ENCODE measurements around the gene TMEM72. TPM values are rescaled to one million over a fixed set of nuclear protein-coding genes. Genes with fewer than 3 reads are reported as not detected.

TMEM72 gene
- total RNA-seq, 6 donors from 2014 or later = 0.06 TPM; not detected in 5

DNA sequence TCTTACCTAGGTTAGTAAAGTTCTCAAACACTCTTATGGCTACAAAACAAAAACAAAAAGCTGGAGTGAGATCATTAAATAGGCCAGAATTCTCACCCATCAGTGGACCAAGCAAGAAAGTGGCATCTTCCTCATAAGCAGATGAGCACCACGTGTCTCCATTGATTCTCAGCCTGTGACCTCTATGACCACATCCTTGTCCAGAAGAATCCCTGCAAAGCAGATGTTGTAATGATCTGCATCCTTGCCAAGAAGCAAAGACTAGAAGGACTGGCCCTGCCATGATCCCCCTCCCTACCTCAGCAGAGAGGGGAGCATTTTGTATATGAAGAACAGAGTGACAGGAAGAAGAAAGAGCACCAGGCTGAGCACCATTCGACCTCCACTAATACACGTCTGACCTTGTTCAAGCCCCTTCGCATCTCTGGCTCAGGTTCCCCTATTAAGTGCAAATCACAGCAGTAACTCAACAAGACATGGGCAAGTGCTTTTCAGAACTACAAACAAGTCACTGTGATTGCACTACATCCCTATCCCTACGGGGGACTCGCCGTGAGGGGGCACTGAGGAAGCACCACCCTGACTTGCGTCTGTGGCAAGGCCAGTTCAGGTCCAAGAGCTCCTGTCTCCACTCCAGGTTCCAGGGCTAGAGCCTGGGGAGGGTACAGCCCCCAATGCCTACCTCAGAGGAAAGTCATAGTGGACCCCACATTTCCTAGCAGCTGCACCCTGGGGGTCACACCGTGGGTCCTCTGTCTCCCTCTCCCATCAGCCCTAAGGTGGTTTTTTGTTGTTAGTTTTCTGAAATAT, 26.3 kb downstream of the TMEM72 start:
- no peak for ATAC-seq (ENCODE audit: low FRiP score in 2 of 2)
- Histone ChIP-seq H3K27ac (no peak overlapping the region), H3K36me3 (no peaks in the 10 kb centered on the region), H3K9me3 (no peaks in the 10 kb centered on the region), H3K4me1 (peaks cover 13 to 25% (median 20%) of the 10 kb centered on the region in 4 donors), H3K27me3 (no peaks in the 10 kb centered on the region), H3K4me3 (no peak overlapping the region)
- TF ChIP-seq EP300 (IDR thresholded peaks at IDR 0.05) (no peak), POLR2AphosphoS5 (IDR thresholded peaks at IDR 0.05) (no peak), POLR2A (IDR thresholded peaks at IDR 0.05) (no peak)
- TF ChIP-seq, protein P1, sequence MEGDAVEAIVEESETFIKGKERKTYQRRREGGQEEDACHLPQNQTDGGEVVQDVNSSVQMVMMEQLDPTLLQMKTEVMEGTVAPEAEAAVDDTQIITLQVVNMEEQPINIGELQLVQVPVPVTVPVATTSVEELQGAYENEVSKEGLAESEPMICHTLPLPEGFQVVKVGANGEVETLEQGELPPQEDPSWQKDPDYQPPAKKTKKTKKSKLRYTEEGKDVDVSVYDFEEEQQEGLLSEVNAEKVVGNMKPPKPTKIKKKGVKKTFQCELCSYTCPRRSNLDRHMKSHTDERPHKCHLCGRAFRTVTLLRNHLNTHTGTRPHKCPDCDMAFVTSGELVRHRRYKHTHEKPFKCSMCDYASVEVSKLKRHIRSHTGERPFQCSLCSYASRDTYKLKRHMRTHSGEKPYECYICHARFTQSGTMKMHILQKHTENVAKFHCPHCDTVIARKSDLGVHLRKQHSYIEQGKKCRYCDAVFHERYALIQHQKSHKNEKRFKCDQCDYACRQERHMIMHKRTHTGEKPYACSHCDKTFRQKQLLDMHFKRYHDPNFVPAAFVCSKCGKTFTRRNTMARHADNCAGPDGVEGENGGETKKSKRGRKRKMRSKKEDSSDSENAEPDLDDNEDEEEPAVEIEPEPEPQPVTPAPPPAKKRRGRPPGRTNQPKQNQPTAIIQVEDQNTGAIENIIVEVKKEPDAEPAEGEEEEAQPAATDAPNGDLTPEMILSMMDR (IDR thresholded peaks at IDR 0.05) = no peak
- DNase-seq = no peak
- 86 to 87% methylated on average over 7 to 9 of the region's 9 CpGs for WGBS, 2 donors

- Histone ChIP-seq H3K9me3 (no peaks in the 10 kb centered on the region), H3K27me3 (no peaks in the 10 kb centered on the region), H3K4me3 (no peak overlapping the region), H3K36me3 (no peaks in the 10 kb centered on the region), H3K27ac (no peak overlapping the region), H3K4me1 (peaks cover 9 to 16% (median 13%) of the 10 kb centered on the region in 4 donors)
- 81 to 90% methylated on average over 7 of the region's 7 CpGs for WGBS, 2 donors
- TF ChIP-seq EP300 (IDR thresholded peaks at IDR 0.05) (no peak), POLR2A (IDR thresholded peaks at IDR 0.05) (no peak), POLR2AphosphoS5 (IDR thresholded peaks at IDR 0.05) (no peak)
- TF ChIP-seq, protein P1 (IDR thresholded peaks at IDR 0.05) = no peak
- DNase-seq (no peak), ATAC-seq (ENCODE audit: low FRiP score in 2 of 2) (no peak)
Observed at GRCh38 chr10:44938956-44939355, 27.8 kb downstream of the TMEM72 start.

GRCh38 chr10:44939691-44940401, 28.7 kb downstream of the TMEM72 start:
- Histone ChIP-seq H3K36me3 (no peaks in the 10 kb centered on the region), H3K4me3 (no peak overlapping the region), H3K4me1 (peaks cover 9 to 16% (median 13%) of the 10 kb centered on the region in 4 donors), H3K27me3 (no peaks in the 10 kb centered on the region), H3K9me3 (peaks cover 0 to 3% (median 0%) of the 10 kb centered on the region in 4 donors), H3K27ac (peak overlapping the region in 1 of 4 donors; percentile 56)
- ATAC-seq (ENCODE audit: low FRiP score in 2 of 2) = peak in 1 of 2 donors; percentile 62
- TF ChIP-seq, protein P1 (IDR thresholded peaks at IDR 0.05) = no peak
- TF ChIP-seq POLR2AphosphoS5 (IDR thresholded peaks at IDR 0.05) = no peak
- TF ChIP-seq EP300 (IDR thresholded peaks at IDR 0.05) = no peak
- TF ChIP-seq POLR2A (IDR thresholded peaks at IDR 0.05) = no peak
- DNase-seq = no peak
- 76 to 86% methylated on average over 7 of the region's 7 CpGs for WGBS, 2 donors

DNA sequence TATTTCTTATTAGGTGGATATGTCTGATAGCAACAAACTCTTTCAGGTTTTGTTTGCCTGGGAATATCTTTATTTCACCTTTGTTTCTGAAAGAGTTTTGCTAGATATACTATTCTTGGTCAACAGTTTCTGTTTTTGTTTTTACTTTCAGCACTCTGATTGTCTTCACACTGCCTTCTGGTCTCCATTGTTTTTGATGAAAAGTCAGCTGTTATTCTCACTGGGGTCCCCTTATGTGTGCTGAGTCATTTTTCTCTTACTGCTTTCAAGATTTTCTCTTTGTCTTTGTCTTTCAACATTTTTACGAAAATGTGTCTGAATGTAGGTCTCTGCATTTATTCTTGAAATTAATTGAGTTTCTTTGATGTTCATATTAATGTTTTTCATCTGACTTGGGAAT, 33.2 kb downstream of the TMEM72 start:
- DNase-seq = no peak
- Histone ChIP-seq H3K36me3 (no peaks in the 10 kb centered on the region), H3K4me3 (no peak overlapping the region), H3K4me1 (peaks cover 8 to 22% (median 10%) of the 10 kb centered on the region in 4 donors), H3K9me3 (peaks cover 0 to 3% (median 0%) of the 10 kb centered on the region in 4 donors), H3K27ac (no peak overlapping the region), H3K27me3 (no peaks in the 10 kb centered on the region)
- TF ChIP-seq, protein P1 (IDR thresholded peaks at IDR 0.05) = no peak
- TF ChIP-seq POLR2A (IDR thresholded peaks at IDR 0.05) (no peak), POLR2AphosphoS5 (IDR thresholded peaks at IDR 0.05) (no peak), EP300 (IDR thresholded peaks at IDR 0.05) (no peak)
- WGBS, 2 donors = 0 to 91% methylated on average over 1 of the region's 1 CpG
- no peak for ATAC-seq (ENCODE audit: low FRiP score in 2 of 2)

Data from upper lobe of left lung (tissue), 6 donors.